RWPE2 (cell line): ENCODE measurements around the gene IFT43.

Experiments
- ATAC-seq: fragments of 200-7000 bp; cut with Tn5 transposase; 3 replicates; pipeline ENCODE4 v1.9.1; 2021; ENCODE audit warnings: low read depth
- DNase-seq: peaks from one replicate; pipeline ENCODE4 v3.0.0-alpha.2; 2020; ENCODE audit warnings: low spot score
- H3K27ac ChIP-seq: fragments of 450-650 bp; 2 replicates; pipeline ENCODE4 v1.5.1; 2017; ENCODE audit warnings: mild to moderate bottlenecking; ENCODE audit not compliant: poor library complexity, severe bottlenecking
- H3K27me3 ChIP-seq: fragments of 250-450 bp; sonication (Bioruptor Pico); 2 replicates; pipeline ENCODE4 v1.5.1; 2021; ENCODE audit warnings: mild to moderate bottlenecking, moderate library complexity; ENCODE audit not compliant: insufficient read depth, poor library complexity, severe bottlenecking
- H3K36me3 ChIP-seq: fragments of 250-450 bp; sonication (Bioruptor Pico); 2 replicates; pipeline ENCODE4 v1.5.1; 2020; ENCODE audit warnings: low read depth, mild to moderate bottlenecking, moderate library complexity
- H3K4me1 ChIP-seq: fragments of 250-450 bp; sonication (Bioruptor Pico); 2 replicates; pipeline ENCODE4 v1.5.1; 2021; ENCODE audit warnings: mild to moderate bottlenecking, moderate library complexity; ENCODE audit not compliant: insufficient read depth, poor library complexity, severe bottlenecking
- H3K4me3 ChIP-seq: fragments of 250-450 bp; sonication (Bioruptor Pico); 2 replicates; pipeline ENCODE4 v1.5.1; 2021; ENCODE audit warnings: mild to moderate bottlenecking, moderate library complexity; ENCODE audit not compliant: severe bottlenecking
- H3K9me3 ChIP-seq: fragments of 250-450 bp; sonication (Bioruptor Pico); 2 replicates; pipeline ENCODE4 v1.5.1; 2021; ENCODE audit warnings: mild to moderate bottlenecking, moderate library complexity; ENCODE audit not compliant: severe bottlenecking
- TF ChIP-seq, protein P1 (sequence below): fragments of 450-650 bp; IDR thresholded peaks from one replicate; pipeline ENCODE4 v1.5.1; 2017; ENCODE audit warnings: mild to moderate bottlenecking, moderate library complexity; ENCODE audit not compliant: poor library complexity, severe bottlenecking

The IFT43 gene

DNA sequence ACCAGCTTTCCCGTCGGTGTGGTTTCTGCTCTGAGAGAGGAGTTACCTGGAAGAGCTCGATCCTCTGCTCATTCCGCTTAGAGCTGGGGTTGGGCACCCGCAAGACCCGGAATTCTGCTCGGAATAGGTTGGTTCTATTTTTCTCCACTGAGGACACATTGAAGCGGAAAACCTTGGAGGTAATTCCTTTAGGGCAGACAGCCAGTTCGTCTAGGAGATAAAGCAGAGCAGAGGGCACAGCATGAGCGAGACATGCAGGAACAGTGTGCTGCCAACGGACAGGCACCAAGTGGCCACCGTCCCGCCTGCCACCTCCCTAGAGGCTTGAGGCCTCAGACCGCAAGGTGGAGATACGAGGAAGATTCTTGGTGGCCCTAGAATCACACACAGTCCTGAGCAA lies 14.1 kb upstream of the IFT43 start:
- Histone ChIP-seq H3K4me3 (no peak overlapping the region), H3K27ac (no peak overlapping the region), H3K9me3 (no peaks in the 10 kb centered on the region), H3K36me3 (no peaks in the 10 kb centered on the region), H3K4me1 (no peaks in the 10 kb centered on the region), H3K27me3 (no peaks in the 10 kb centered on the region)
- DNase-seq, result no peak
- no peak for ATAC-seq
- TF ChIP-seq, protein P1, sequence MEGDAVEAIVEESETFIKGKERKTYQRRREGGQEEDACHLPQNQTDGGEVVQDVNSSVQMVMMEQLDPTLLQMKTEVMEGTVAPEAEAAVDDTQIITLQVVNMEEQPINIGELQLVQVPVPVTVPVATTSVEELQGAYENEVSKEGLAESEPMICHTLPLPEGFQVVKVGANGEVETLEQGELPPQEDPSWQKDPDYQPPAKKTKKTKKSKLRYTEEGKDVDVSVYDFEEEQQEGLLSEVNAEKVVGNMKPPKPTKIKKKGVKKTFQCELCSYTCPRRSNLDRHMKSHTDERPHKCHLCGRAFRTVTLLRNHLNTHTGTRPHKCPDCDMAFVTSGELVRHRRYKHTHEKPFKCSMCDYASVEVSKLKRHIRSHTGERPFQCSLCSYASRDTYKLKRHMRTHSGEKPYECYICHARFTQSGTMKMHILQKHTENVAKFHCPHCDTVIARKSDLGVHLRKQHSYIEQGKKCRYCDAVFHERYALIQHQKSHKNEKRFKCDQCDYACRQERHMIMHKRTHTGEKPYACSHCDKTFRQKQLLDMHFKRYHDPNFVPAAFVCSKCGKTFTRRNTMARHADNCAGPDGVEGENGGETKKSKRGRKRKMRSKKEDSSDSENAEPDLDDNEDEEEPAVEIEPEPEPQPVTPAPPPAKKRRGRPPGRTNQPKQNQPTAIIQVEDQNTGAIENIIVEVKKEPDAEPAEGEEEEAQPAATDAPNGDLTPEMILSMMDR, result no peak

- DNase-seq, result no peak
- peaks cover 4% of the 10 kb centered on the region for H3K4me1 ChIP-seq
- no peak overlapping the region for H3K27ac ChIP-seq
- no peaks in the 10 kb centered on the region for H3K9me3 ChIP-seq
- TF ChIP-seq, protein P1, result no peak
- ATAC-seq, result no peak
- H3K4me3 ChIP-seq, result no peak overlapping the region
- H3K27me3 ChIP-seq, result no peaks in the 10 kb centered on the region
- H3K36me3 ChIP-seq, result no peaks in the 10 kb centered on the region
Measured at GRCh38 chr14:75972801-75973421, 12.7 kb upstream of the IFT43 start.

DNA sequence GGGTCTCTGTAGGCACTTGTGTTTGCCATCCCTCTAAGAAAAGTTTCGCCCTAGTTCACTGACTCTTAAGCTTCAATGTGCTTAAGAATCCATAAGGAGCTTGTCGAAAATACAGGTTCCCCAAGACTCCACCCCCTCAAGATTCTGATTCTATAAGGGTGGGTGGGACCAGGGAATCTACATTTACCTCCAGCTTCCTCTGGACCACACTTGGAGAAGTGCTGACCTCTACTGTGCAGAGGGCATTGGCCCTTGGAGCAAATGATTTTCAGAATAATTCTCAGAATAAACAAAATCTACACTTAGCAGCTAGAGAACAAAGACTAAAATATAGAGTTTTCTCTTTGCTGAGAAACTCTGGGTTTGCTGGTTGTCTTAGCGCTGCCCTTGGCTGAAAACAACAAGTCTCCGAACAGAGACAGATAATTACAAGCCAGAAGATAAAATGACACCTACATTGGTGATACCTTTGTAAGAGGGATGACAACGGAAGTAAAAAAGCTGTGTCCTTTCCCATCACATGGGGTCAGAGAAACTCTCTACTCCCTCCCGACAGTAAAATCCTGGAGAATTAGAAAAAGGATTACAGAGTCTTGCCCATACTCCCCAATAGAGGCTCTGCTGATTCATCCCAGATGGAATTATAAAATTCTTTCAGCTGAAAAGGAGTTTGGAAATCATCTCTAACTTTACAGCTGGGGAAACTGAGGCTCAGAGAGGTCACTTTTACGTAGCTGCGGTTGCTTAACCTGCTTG lies 8.6 kb upstream of the IFT43 start:
- DNase-seq, result no peak
- ATAC-seq, result no peak
- peaks cover 5% of the 10 kb centered on the region for H3K4me1 ChIP-seq

GRCh38 chr14:75977582-75977943 lies 8.0 kb upstream of the IFT43 start:
- DNase-seq (no peak), ATAC-seq (no peak)
- H3K27me3 ChIP-seq, result no peaks in the 10 kb centered on the region
- H3K36me3 ChIP-seq, result no peaks in the 10 kb centered on the region
- peak overlapping the region; percentile 4 for H3K27ac ChIP-seq
- no peak overlapping the region for H3K4me3 ChIP-seq
- H3K9me3 ChIP-seq, result no peaks in the 10 kb centered on the region
- TF ChIP-seq, protein P1, result no peak
- peaks cover 5% of the 10 kb centered on the region for H3K4me1 ChIP-seq

More for the DNA sequence above, 8.6 kb upstream of the IFT43 start:
- peak overlapping the region; percentile 4 for H3K27ac ChIP-seq
- no peaks in the 10 kb centered on the region for H3K36me3 ChIP-seq
- H3K4me3 ChIP-seq, result no peak overlapping the region
- TF ChIP-seq, protein P1, result peak; percentile 17
- H3K9me3 ChIP-seq, result no peaks in the 10 kb centered on the region
- H3K27me3 ChIP-seq, result no peaks in the 10 kb centered on the region

GRCh38 chr14:75978249-75978731 lies 7.3 kb upstream of the IFT43 start:
- Histone ChIP-seq H3K4me3 (no peak overlapping the region), H3K4me1 (peaks cover 5% of the 10 kb centered on the region), H3K27ac (no peak overlapping the region), H3K9me3 (no peaks in the 10 kb centered on the region), H3K36me3 (no peaks in the 10 kb centered on the region), H3K27me3 (no peaks in the 10 kb centered on the region)
- ATAC-seq, result peak; percentile 16; the same call in 1 of the 3 replicates
- TF ChIP-seq, protein P1, result no peak
- no peak for DNase-seq
